IPS-18a (cell line): ENCODE measurements around the gene PPP1R18.

Source experiments
- H3K27ac ChIP-seq: one replicate; pipeline ENCODE4 v1.5.1; 2013; ENCODE audit warnings: low read length
- H3K27me3 ChIP-seq: one replicate; pipeline ENCODE4 v1.6.1; 2013; ENCODE audit warnings: mild to moderate bottlenecking, low read length; ENCODE audit not compliant: control insufficient read depth, insufficient read depth
- H3K36me3 ChIP-seq: one replicate; pipeline ENCODE4 v1.6.1; 2013; ENCODE audit warnings: low read depth, low read length; ENCODE audit not compliant: control insufficient read depth
- H3K4me1 ChIP-seq: one replicate; pipeline ENCODE4 v1.6.1; 2013; ENCODE audit warnings: low read depth, low read length; ENCODE audit not compliant: control insufficient read depth
- H3K4me3 ChIP-seq: one replicate; pipeline ENCODE4 v1.5.1; 2013; ENCODE audit warnings: low read length
- H3K9ac ChIP-seq: one replicate; pipeline ENCODE4 v1.6.1; 2013; ENCODE audit warnings: mild to moderate bottlenecking, low read length, moderate library complexity
- H3K9me3 ChIP-seq: one replicate; pipeline ENCODE4 v1.6.1; 2013; ENCODE audit warnings: low read depth, low read length; ENCODE audit not compliant: control insufficient read depth

PPP1R18 gene

DNA sequence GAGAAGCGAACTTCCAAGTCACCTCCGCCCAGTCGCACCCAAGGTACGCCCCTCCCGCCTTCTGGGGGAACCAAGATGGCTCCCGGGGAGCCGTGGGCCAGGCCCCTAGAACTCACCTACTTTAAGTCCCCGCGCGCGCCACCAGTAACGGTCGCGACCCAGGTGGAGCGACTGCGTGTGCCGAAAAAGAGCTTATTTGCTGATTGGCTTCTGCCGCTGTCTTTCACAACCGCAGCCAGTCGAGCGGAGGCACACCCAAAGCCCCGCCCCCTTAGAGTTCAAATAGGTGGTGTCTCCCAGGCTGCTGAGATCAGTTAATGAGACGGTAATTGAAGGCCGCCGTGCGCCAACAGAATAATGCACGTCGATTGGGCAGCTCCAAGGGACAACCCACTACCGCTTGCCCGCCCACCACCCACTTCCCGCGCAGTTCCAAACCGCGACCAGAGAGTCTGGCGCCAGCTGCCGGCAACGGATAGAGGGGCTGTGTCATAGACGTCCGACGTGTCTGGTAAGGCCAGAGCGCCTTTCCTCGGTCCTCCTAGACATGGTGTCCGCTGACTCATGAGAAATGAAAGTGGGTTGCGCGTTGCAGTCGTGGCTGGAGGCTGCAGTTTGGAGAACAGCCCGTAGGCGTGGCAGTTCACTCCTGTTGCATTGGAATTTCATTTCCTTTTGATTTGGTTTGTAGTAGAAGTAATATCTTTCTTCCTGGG is 30.8 kb upstream of the PPP1R18 start, which contains the start of gene MDC1:
Gene MDC1, minus strand, starts transcription at position 153 of the 716 bp plus-strand sequence. CDS start 2,106 bp downstream, outside the sequence.
- peaks cover 31% of the 10 kb centered on the region for H3K36me3 ChIP-seq

GRCh38 chr6:30716879-30717128 is 30.4 kb upstream of the PPP1R18 start:
- no peaks in the 10 kb centered on the region for H3K9me3 ChIP-seq
- H3K36me3 ChIP-seq: peaks cover 31% of the 10 kb centered on the region
- H3K27me3 ChIP-seq: no peaks in the 10 kb centered on the region
- H3K4me3 ChIP-seq: peak overlapping the region; percentile 79
- H3K4me1 ChIP-seq: peaks cover 11% of the 10 kb centered on the region
- H3K9ac ChIP-seq: peak overlapping the region; percentile 73
- peak overlapping the region; percentile 63 for H3K27ac ChIP-seq

More for the DNA sequence above, 30.8 kb upstream of the PPP1R18 start, which contains the start of gene MDC1:
- Histone ChIP-seq H3K9ac (peak within 1 kb of the TSS; percentile 88), H3K4me3 (peak within 1 kb of the TSS; percentile 97), H3K27ac (peak within 1 kb of the TSS; percentile 97), H3K27me3 (no peaks in the 10 kb centered on the region), H3K9me3 (no peaks in the 10 kb centered on the region), H3K4me1 (peaks cover 11% of the 10 kb centered on the region)

DNA sequence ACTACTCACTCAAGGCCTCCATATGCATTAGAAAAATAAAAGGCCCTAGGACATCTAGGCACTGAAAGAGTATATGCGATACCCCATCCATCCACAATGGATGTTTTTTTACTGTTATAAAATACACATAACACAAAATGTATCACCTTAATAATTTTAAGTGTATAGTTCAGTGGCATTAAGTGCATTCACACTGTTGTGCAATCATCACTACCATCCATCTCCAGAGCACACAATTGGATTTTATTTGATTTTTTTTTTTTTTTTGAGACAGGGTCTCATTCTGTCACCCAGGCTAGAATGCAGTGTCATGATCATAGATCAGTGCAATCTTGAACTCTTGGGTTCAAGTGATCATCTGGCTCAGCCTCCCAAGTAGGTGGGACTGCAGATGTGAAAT is 27.8 kb upstream of the PPP1R18 start:
- no peak overlapping the region for H3K27ac ChIP-seq
- H3K9ac ChIP-seq: no peak overlapping the region
- no peak overlapping the region for H3K4me3 ChIP-seq
- no peaks in the 10 kb centered on the region for H3K27me3 ChIP-seq
- peaks cover 8% of the 10 kb centered on the region for H3K4me1 ChIP-seq
- no peaks in the 10 kb centered on the region for H3K9me3 ChIP-seq
- H3K36me3 ChIP-seq: peaks cover 50% of the 10 kb centered on the region

DNA sequence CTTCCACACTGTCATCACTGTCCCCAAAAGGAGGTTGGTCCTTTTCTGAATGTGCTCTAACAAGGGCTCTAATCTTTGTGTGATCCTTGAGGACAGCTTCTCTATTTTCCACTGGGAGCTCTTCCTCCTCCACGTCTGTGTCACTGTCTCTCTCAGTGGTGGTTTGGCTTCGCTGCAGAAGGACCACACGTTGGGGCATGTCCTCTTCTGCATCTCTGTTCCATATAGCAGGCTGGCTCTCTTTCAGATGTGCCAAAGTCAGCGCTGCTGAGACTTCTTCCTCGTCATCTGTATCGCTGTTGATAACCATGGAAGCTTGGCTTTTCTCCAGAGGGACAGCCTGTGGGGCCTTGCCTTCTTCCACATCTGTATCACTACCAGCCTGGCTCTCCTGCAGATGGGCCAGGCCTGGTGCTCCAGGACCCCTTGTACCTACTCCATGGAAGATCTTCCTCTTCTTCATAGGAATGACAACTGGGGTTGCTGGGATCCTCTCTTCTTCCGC is 26.0 kb upstream of the PPP1R18 start:
- Histone ChIP-seq H3K9me3 (no peaks in the 10 kb centered on the region), H3K27ac (no peak overlapping the region), H3K36me3 (peaks cover 66% of the 10 kb centered on the region), H3K4me1 (no peaks in the 10 kb centered on the region), H3K9ac (no peak overlapping the region), H3K4me3 (no peak overlapping the region), H3K27me3 (no peaks in the 10 kb centered on the region)

GRCh38 chr6:30711758-30712380 is 25.4 kb upstream of the PPP1R18 start:
- Histone ChIP-seq H3K4me3 (no peak overlapping the region), H3K9me3 (no peaks in the 10 kb centered on the region), H3K27ac (no peak overlapping the region), H3K27me3 (no peaks in the 10 kb centered on the region), H3K9ac (no peak overlapping the region), H3K36me3 (peaks cover 72% of the 10 kb centered on the region), H3K4me1 (no peaks in the 10 kb centered on the region)

- Histone ChIP-seq H3K9ac (no peak overlapping the region), H3K36me3 (peaks cover 84% of the 10 kb centered on the region), H3K9me3 (no peaks in the 10 kb centered on the region), H3K4me3 (no peak overlapping the region), H3K27me3 (no peaks in the 10 kb centered on the region), H3K27ac (no peak overlapping the region), H3K4me1 (no peaks in the 10 kb centered on the region)
Measured at GRCh38 chr6:30709101-30709868, 22.8 kb upstream of the PPP1R18 start.

DNA sequence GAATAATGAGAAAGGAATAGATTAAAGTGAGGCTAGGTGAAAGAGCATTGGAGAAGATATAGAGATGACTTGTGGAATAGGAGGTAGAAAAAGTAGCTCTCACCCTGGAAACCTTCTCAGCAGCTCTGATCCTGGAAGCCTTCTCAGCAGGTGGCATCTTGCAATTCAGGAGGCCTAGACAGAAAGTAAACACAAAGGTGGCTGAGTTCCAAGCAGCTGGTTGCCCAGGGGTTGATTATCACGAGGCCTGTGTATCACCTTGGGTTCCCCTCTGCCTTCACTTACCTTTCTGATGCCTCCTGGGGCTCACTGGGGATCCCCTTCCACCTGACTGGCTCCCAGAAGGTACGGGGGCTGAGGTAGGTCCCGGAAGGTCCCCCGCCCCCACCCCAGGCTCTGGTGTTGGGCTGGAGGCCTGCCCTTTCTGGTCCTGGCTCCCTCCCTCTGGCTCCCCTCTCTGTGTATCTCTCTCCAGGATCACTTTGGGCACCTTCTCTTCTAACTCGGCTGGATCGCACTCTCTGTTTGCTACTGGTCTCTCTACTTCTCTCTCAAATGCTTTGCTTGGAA is 20.9 kb upstream of the PPP1R18 start:
- Histone ChIP-seq H3K36me3 (peaks cover 82% of the 10 kb centered on the region), H3K27me3 (no peaks in the 10 kb centered on the region), H3K4me1 (no peaks in the 10 kb centered on the region), H3K9ac (no peak overlapping the region), H3K9me3 (no peaks in the 10 kb centered on the region), H3K4me3 (no peak overlapping the region), H3K27ac (no peak overlapping the region)

- Histone ChIP-seq H3K9ac (no peak overlapping the region), H3K27me3 (no peaks in the 10 kb centered on the region), H3K4me3 (no peak overlapping the region), H3K9me3 (no peaks in the 10 kb centered on the region), H3K27ac (no peak overlapping the region), H3K36me3 (peaks cover 70% of the 10 kb centered on the region), H3K4me1 (no peaks in the 10 kb centered on the region)
Measured at GRCh38 chr6:30705620-30706019, 19.2 kb upstream of the PPP1R18 start.

GRCh38 chr6:30703821-30704220 is 17.4 kb upstream of the PPP1R18 start:
- Histone ChIP-seq H3K9ac (no peak overlapping the region), H3K4me1 (no peaks in the 10 kb centered on the region), H3K27ac (no peak overlapping the region), H3K27me3 (no peaks in the 10 kb centered on the region), H3K36me3 (peaks cover 65% of the 10 kb centered on the region), H3K9me3 (no peaks in the 10 kb centered on the region), H3K4me3 (no peak overlapping the region)

DNA sequence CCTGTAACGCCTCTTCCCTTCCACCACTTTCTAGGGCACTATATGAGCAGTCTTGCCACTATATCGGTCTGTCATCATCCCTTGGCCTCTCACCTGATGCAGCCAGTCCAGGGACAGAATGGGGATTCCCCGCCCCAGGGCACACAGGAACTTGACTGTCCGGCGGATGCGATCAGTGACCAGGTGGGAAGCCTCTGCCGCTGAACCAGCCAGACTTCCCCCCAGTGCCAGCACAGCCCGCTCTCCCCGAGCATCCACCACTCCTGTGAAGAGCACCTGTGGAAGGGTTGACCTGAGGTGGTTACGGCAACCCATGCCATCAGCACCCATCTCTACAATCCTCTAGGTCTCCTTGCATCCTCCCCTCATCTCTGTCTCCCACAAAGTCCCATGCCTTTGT is 16.6 kb upstream of the PPP1R18 start:
- H3K27me3 ChIP-seq: no peaks in the 10 kb centered on the region
- H3K27ac ChIP-seq: no peak overlapping the region
- no peak overlapping the region for H3K9ac ChIP-seq
- no peaks in the 10 kb centered on the region for H3K9me3 ChIP-seq
- H3K4me3 ChIP-seq: no peak overlapping the region
- no peaks in the 10 kb centered on the region for H3K4me1 ChIP-seq
- peaks cover 58% of the 10 kb centered on the region for H3K36me3 ChIP-seq

DNA sequence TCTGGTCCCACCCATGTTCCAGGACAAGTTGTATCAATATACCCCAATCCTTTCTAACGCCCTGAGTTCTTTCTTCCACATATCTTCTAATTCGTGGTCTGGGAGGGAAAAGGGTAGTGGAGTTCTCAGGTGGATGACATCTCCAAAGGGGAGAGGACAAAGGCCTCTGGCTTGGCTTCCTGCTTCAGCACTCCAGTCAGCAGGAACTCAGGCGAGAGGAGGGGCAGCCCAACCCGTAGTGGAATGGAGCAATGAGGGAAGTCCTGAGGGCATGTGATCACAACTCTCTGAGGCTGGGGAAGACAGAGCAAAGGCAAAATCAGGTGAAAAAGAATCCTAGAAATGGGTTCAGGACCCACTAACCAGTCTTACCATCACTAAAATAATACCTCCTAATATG is 13.9 kb upstream of the PPP1R18 start:
- H3K27me3 ChIP-seq: no peaks in the 10 kb centered on the region
- H3K36me3 ChIP-seq: peaks cover 38% of the 10 kb centered on the region
- H3K9ac ChIP-seq: no peak overlapping the region
- no peaks in the 10 kb centered on the region for H3K4me1 ChIP-seq
- H3K9me3 ChIP-seq: no peaks in the 10 kb centered on the region
- H3K27ac ChIP-seq: no peak overlapping the region
- H3K4me3 ChIP-seq: no peak overlapping the region
